HepG2 (cell line): ENCODE results near the gene ESR2. TPM values are rescaled to one million over a fixed set of nuclear protein-coding genes. Genes with fewer than 3 reads are reported as not detected.

Experiments
- ATAC-seq: fragments of 200-7000 bp; cut with Tn5 transposase; 3 replicates; pipeline ENCODE4 v1.9.1; 2020; ENCODE audit warnings: mild to moderate bottlenecking, moderate library complexity
- BruUV-seq: library from RNA; stranded (reverse); fragments of 400-500 nt; replicated peaks from 2 replicates; lab custom pipeline; 2021; lab: Mats Ljungman, UMichigan
- CTCF ChIA-PET: fragments of 300-600 bp; formaldehyde crosslinking; extraction: SDS; loops from one replicate; lab custom pipeline; 2021; ENCODE audit warnings: low total read pairs, inconsistent platforms, low intra/inter-chr PET ratio; lab: Yijun Ruan, JAX
- POLR2A ChIA-PET: fragments of 350-600 bp; sonication (Branson Sonifier 250); formaldehyde crosslinking; loops from one replicate; lab custom pipeline; 2020; ENCODE audit warnings: antibody characterized with exemption, inconsistent platforms; lab: Yijun Ruan, JAX
- DNase-seq: peaks from one replicate; pipeline ENCODE4 v3.0.0-alpha.2; 2015; ENCODE audit warnings: low spot score
- FAIRE-seq: peaks from 3 replicates; lab custom pipeline; 2011; peaks lifted over from hg19 to GRCh38; lab: Jason Lieb, UNC
- H2AFZ ChIP-seq: one replicate; pipeline ENCODE4 v1.6.1; 2011; ENCODE audit warnings: low read length, inconsistent platforms
- H3K27ac ChIP-seq: fragments of 300-600 bp; 3 replicates; pipeline ENCODE4 v1.8.0; 2011; ENCODE audit warnings: mixed run types, mild to moderate bottlenecking, mixed read lengths, low read length, inconsistent platforms; ENCODE audit not compliant: insufficient read depth; ENCODE audit errors: extremely low read length
- H3K27me3 ChIP-seq, 2 experiments: fragments of 200-600 bp in 1 of 2; 2 replicates in 1 of 2; 3 replicates in 1 of 2; pipeline versions ENCODE4 v1.6.0 to v1.8.0; 2011; ENCODE audit warnings: low read length in 2 of 2, mild to moderate bottlenecking in 2 of 2, moderate library complexity in 2 of 2, inconsistent platforms in 1 of 2; ENCODE audit not compliant: insufficient read depth in 2 of 2, control insufficient read depth in 1 of 2
- H3K36me3 ChIP-seq, 2 experiments: fragments of 200-600 bp in 1 of 2; replicated peaks in 1 of 2; 2 replicates in 1 of 2; 3 replicates in 1 of 2; pipeline versions ENCODE4 v1.5.1 to v1.8.0; 2011; ENCODE audit warnings: low read length in 2 of 2, inconsistent platforms in 1 of 2; ENCODE audit not compliant: insufficient read depth in 2 of 2, control insufficient read depth in 1 of 2
- H3K4me1 ChIP-seq: 2 replicates; pipeline ENCODE4 v1.5.1; 2012; ENCODE audit warnings: low read length, inconsistent platforms; ENCODE audit not compliant: insufficient read depth
- H3K4me2 ChIP-seq: 2 replicates; pipeline ENCODE4 v1.6.0; 2011; ENCODE audit warnings: low read depth, low read length, inconsistent platforms
- H3K4me3 ChIP-seq, 3 experiments: fragments of 200-600 bp in 1 of 3; sonication (generic), shearing (Covaris generic) in 1 of 3; replicated peaks in 1 of 3; 2 replicates each; pipeline ENCODE4 v1.5.1; 2011 to 2016; ENCODE audit warnings: low read length in 3 of 3, inconsistent platforms in 2 of 3, low read depth in 2 of 3, mild to moderate bottlenecking in 2 of 3, control low read depth in 1 of 3, mixed read lengths in 1 of 3; ENCODE audit not compliant: insufficient read depth in 1 of 3
- H3K79me2 ChIP-seq: one replicate; pipeline ENCODE4 v1.6.1; 2011; ENCODE audit warnings: low read length, inconsistent platforms; ENCODE audit not compliant: insufficient read depth
- H3K9ac ChIP-seq: 2 replicates; pipeline ENCODE4 v1.6.0; 2011; ENCODE audit warnings: mild to moderate bottlenecking, low read depth, low read length, inconsistent platforms; ENCODE audit not compliant: insufficient read depth
- H3K9me3 ChIP-seq: 2 replicates; pipeline ENCODE4 v1.5.1; 2012; ENCODE audit warnings: mild to moderate bottlenecking, low read length
- H4K20me1 ChIP-seq: 2 replicates; pipeline ENCODE4 v1.6.0; 2011; ENCODE audit warnings: inconsistent platforms, mild to moderate bottlenecking, low read length, moderate library complexity; ENCODE audit not compliant: insufficient read depth
- AGO2 ChIP-seq: fragments of 200-400 bp; formaldehyde crosslinking; optimal IDR thresholded peaks from 2 replicates; pipeline ENCODE3; 2017; ENCODE audit warnings: mild to moderate bottlenecking, low read depth, low read length, moderate library complexity
- CEBPB ChIP-seq: IDR thresholded peaks from 2 replicates; pipeline ENCODE4 v1.6.1; 2011; ENCODE audit warnings: low read depth, low read length, improper control_type of control experiment, borderline replicate concordance
- CREB1 ChIP-seq, 2 experiments: fragments of 450-650 bp in 1 of 2; IDR thresholded peaks; 2 replicates each; pipeline ENCODE4 v1.6.1; 2016 to 2017; ENCODE audit warnings: control low read depth in 1 of 2, mild to moderate bottlenecking in 1 of 2, missing compliant biosample characterization in 1 of 2, missing genetic modification characterization in 1 of 2
- PHB2 ChIP-seq: fragments of 450-650 bp; IDR thresholded peaks from 2 replicates; pipeline ENCODE4 v1.6.1; 2018; ENCODE audit not compliant: partially characterized antibody
- POLR2G ChIP-seq: fragments of 200-400 bp; formaldehyde crosslinking; IDR thresholded peaks from 2 replicates; pipeline ENCODE4 v1.6.1; 2018; ENCODE audit warnings: mild to moderate bottlenecking, low read depth, low read length, moderate library complexity
- ZNF616 ChIP-seq: sonication (generic); formaldehyde crosslinking; IDR thresholded peaks from 2 replicates; pipeline ENCODE4 v1.5.0; 2020; ENCODE audit warnings: low read depth, mild to moderate bottlenecking, missing genetic modification reagents
- ZNF674 ChIP-seq: sonication (generic); formaldehyde crosslinking; IDR thresholded peaks from 2 replicates; pipeline ENCODE4 v1.5.0; 2020; ENCODE audit warnings: low read depth, mild to moderate bottlenecking, missing genetic modification reagents
- ZSCAN29 ChIP-seq: sonication (generic); formaldehyde crosslinking; conservative IDR thresholded peaks from 2 replicates; pipeline ENCODE4 v1.4.0; 2020; ENCODE audit warnings: mild to moderate bottlenecking, missing genetic modification reagents
- WGBS: methylation state at CpG from one replicate; pipeline ENCODE4 v1.1.6; 2017; ENCODE audit warnings: low lambda C conversion rate; 5-methylcytosine and 5-hydroxymethylcytosine counted together
- in situ Hi-C: cut with HindIII; loops from 2 replicates; pipeline ENCODE4 v1.10.0; 2017; ENCODE audit warnings: low pct_unique_long_range_greater_than_20kb; ENCODE audit not compliant: extremely low pct_ligation_motif_present
- intact Hi-C: fragments of 100-400 bp; cut with micrococcal nuclease; formaldehyde crosslinking; loops from one replicate; pipeline ENCODE4 v1.10.0; 2022; ENCODE audit not compliant: unreplicated experiment
- polyA plus RNA-seq, 8 experiments: library from polyadenylated mRNA; depleted of rRNA in 3 of 8; stranded (reverse) in 7 of 8; unstranded in 1 of 8; fragments of >200 nt; fragmentation: Illumina TruSeq in 4 of 8; extraction: Trizol in 4 of 8; gene quantifications; 2 replicates each; pipeline versions ENCODE4 v1.2.1 to v1.2.3, GENCODE V29; 2011 to 2016; ENCODE audit warnings: low read depth in 4 of 8, missing spikeins in 1 of 8, mixed read lengths in 1 of 8; ENCODE audit not compliant: insufficient read depth in 1 of 8
- total RNA-seq, 5 experiments: library from RNA; depleted of rRNA; stranded (reverse); fragments of >200 nt; fragmentation: Illumina TruSeq; extraction: Trizol; gene quantifications; 2 replicates each; pipeline ENCODE4 v1.2.3, GENCODE V29; 2016; ENCODE audit warnings: low read depth in 1 of 5

The ESR2 gene
- total and polyA plus RNA-seq, 2 of the 13 experiments (the other 11 are each of a cell fraction or from before 2014, with no cell fraction given), result 0.01 to 0.04 TPM

GRCh38 chr14:64112867-64113678 is 181.1 kb downstream of the ESR2 start:
- H3K27me3 ChIP-seq, result no peaks in the 10 kb centered on the region
- H3K4me2 ChIP-seq, result no peak overlapping the region
- H3K4me1 ChIP-seq, result no peaks in the 10 kb centered on the region
- no TSS peak for BruUV-seq
- H2AFZ ChIP-seq, result no peak overlapping the region
- H3K4me3 ChIP-seq, result no peak overlapping the region
- no peaks in the 10 kb centered on the region for H3K9me3 ChIP-seq
- CTCF ChIA-PET, result no interaction called here
- in situ Hi-C loops, result no loop called here
- DNase-seq, result no peak
- no peak for ATAC-seq
- TF ChIP-seq ZNF674 (CRISPR knock-in tag), result no peak
- no peak for TF ChIP-seq CREB1 (IDR thresholded peaks at IDR 0.05)
- no peak for TF ChIP-seq CREB1 (CRISPR knock-in tag; IDR thresholded peaks at IDR 0.05)
- 0 out of 2 replicates have a peak, but pooled peaks have one; percentile 15 for TF ChIP-seq CEBPB
- TF ChIP-seq, all 625 proteins: peak for 1
- 91% methylated on average over 17 of the region's 17 CpGs for WGBS
- no peak overlapping the region for H3K9ac ChIP-seq
- FAIRE-seq, result no peak
- POLR2A ChIA-PET, result no interaction called here
- no peaks in the 10 kb centered on the region for H3K79me2 ChIP-seq
- H4K20me1 ChIP-seq, result no peaks in the 10 kb centered on the region
- no peak overlapping the region for H3K27ac ChIP-seq
- intact Hi-C loops, result no loop called here
- H3K36me3 ChIP-seq, result no peaks in the 10 kb centered on the region

GRCh38 chr14:64110802-64111201 is 183.4 kb downstream of the ESR2 start:
- POLR2A ChIA-PET, result no interaction called here
- TF ChIP-seq ZNF616 (CRISPR knock-in tag) (no peak), AGO2 (no peak), POLR2G (no peak), PHB2 (no peak), ZSCAN29 (CRISPR knock-in tag) (no peak)
- 100% methylated on average over 1 of the region's 1 CpG for WGBS

More at GRCh38 chr14:64110802-64111201, 183.4 kb downstream of the ESR2 start:
- ATAC-seq (no peak), DNase-seq (no peak), FAIRE-seq (no peak)
- Histone ChIP-seq H3K4me2 (no peak overlapping the region), H3K9me3 (no peaks in the 10 kb centered on the region), H3K36me3 (no peaks in the 10 kb centered on the region), H3K9ac (no peak overlapping the region), H3K79me2 (no peaks in the 10 kb centered on the region), H3K27me3 (no peaks in the 10 kb centered on the region), H3K4me1 (no peaks in the 10 kb centered on the region), H3K27ac (no peak overlapping the region), H2AFZ (no peak overlapping the region), H3K4me3 (no peak overlapping the region), H4K20me1 (no peaks in the 10 kb centered on the region)
- intact Hi-C loops (no loop called here), in situ Hi-C loops (no loop called here)
- CTCF ChIA-PET, result no interaction called here
- no TSS peak for BruUV-seq
